Tibial nerve (tissue), 4 donors: ENCODE measurements around the gene WDTC1. TPM values are rescaled to one million over a fixed set of nuclear protein-coding genes. Genes with fewer than 3 reads are reported as not detected.
A peak's percentile ranks its signal among the peaks of the same experiment; 100 is the strongest.
"Not testable (repeated sequence)": the region's sequence is repeated elsewhere in the genome, so short reads cannot be mapped to it uniquely, and the experiment has no call there.

Experiments
- DNase-seq, 2 donors: peaks; one replicate each; pipeline ENCODE4 v3.0.0-alpha.2; 2019; ENCODE audit warnings: low spot score in 2 of 2
- H3K27ac ChIP-seq, 4 donors: fragments of 200-600 bp; sonication (generic) in 3 of 4; one replicate each; pipeline ENCODE4 v1.5.1; 2017 to 2019; ENCODE audit warnings: mild to moderate bottlenecking in 1 of 4
- H3K27me3 ChIP-seq, 2 donors: fragments of 200-600 bp; sonication (generic) in 1 of 2; one replicate each; pipeline versions ENCODE4 v1.5.1 to v1.6.0; 2017 to 2019
- H3K36me3 ChIP-seq, 3 donors: fragments of 200-600 bp; sonication (generic); one replicate each; pipeline ENCODE4 v1.5.1; 2018 to 2019
- H3K4me1 ChIP-seq, 4 donors: fragments of 200-600 bp; sonication (generic) in 3 of 4; one replicate each; pipeline ENCODE4 v1.5.1; 2017 to 2019
- H3K4me3 ChIP-seq, 4 donors: fragments of 200-600 bp; sonication (generic) in 3 of 4; one replicate each; pipeline ENCODE4 v1.5.1; 2017 to 2019; ENCODE audit warnings: mild to moderate bottlenecking in 1 of 4, moderate library complexity in 1 of 4
- H3K9me3 ChIP-seq, 4 donors: fragments of 200-600 bp; sonication (generic) in 3 of 4; one replicate each; pipeline ENCODE4 v1.5.1; 2017 to 2019
- EP300 ChIP-seq, 2 donors: sonication (generic); formaldehyde crosslinking; IDR thresholded peaks; one replicate each; pipeline ENCODE4 v1.6.1; 2017; ENCODE audit warnings: antibody characterized with exemption in 2 of 2, mild to moderate bottlenecking in 1 of 2
- POLR2A ChIP-seq, 2 donors: fragments of 450-650 bp; IDR thresholded peaks; one replicate each; pipeline ENCODE4 v1.6.1; 2017; ENCODE audit warnings: antibody characterized with exemption in 2 of 2, mild to moderate bottlenecking in 2 of 2, moderate library complexity in 2 of 2
- WGBS, 2 donors: methylation state at CpG; one replicate each; pipeline ENCODE4 v1.1.5; 2018; 5-methylcytosine and 5-hydroxymethylcytosine counted together
- total RNA-seq, 4 donors: library from RNA; depleted of rRNA; stranded (reverse); fragments of >200 nt; gene quantifications; one replicate each; pipeline ENCODE4 v1.1.0, GENCODE V29; 2016
- TF ChIP-seq, protein P1 (sequence below), 5 experiments: fragments of 200-600 bp in 3 of 5; fragments of 450-650 bp in 2 of 5; sonication (generic) in 3 of 5; IDR thresholded peaks; one replicate each; pipeline ENCODE4 v1.5.1; 2016 to 2019; ENCODE audit warnings: antibody characterized with exemption in 5 of 5, mild to moderate bottlenecking in 3 of 5, moderate library complexity in 2 of 5

Gene WDTC1, protein sequence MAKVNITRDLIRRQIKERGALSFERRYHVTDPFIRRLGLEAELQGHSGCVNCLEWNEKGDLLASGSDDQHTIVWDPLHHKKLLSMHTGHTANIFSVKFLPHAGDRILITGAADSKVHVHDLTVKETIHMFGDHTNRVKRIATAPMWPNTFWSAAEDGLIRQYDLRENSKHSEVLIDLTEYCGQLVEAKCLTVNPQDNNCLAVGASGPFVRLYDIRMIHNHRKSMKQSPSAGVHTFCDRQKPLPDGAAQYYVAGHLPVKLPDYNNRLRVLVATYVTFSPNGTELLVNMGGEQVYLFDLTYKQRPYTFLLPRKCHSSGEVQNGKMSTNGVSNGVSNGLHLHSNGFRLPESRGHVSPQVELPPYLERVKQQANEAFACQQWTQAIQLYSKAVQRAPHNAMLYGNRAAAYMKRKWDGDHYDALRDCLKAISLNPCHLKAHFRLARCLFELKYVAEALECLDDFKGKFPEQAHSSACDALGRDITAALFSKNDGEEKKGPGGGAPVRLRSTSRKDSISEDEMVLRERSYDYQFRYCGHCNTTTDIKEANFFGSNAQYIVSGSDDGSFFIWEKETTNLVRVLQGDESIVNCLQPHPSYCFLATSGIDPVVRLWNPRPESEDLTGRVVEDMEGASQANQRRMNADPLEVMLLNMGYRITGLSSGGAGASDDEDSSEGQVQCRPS
- 10 to 100 TPM; 33.0 to 51.0 (median 38.4) TPM for total RNA-seq

DNA sequence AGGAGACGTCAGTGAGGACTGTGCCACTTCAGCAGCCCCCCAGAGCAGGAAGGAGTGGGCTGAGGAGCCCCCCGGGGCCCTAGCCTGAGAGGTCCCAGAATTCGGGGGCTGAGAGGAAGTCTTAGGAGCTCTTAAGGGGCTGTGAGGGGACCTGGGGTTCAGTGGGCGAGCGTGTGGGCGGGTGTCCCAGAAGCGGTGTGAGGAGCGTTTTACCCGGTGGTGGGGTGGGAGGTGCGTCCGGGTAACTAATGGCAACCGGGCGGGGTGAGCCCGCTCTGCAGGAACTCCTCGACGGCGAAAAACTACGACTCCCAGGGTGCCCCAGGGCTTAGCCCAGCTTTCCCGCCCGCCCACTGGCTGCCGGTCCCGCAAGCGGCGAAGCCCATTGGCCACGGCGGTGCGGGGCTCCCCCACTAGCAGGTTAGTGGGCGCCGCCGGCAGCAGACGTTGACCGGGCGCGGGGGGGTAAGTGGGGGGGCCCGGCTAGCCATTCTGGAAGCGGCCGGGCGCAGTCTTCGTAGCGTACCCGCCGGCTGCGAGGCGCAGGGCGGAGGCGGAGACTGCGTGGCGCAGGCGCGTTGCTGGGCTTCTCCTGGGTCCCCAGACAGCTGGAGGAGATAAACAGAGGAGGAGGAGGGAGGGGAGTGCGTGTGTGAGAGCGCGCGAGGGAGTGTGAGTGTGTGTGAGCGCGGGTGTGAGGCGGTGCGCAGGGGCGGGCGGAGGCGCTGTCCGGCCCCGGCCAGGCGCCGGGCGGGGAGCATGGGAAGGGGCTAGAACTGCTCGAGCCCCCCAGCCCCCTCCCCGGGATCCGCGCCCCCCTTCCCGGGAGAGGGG lies at the start of gene WDTC1:
Gene WDTC1, plus strand, starts transcription at position 584 of the 834 bp plus-strand sequence. CDS start 26,423 bp downstream, outside the sequence.
- Histone ChIP-seq H3K36me3 (no peaks in the 10 kb centered on the region), H3K27ac (peak within 1 kb of the TSS; percentile 76 to 94 (median 86)), H3K4me1 (peaks cover 0 to 36% (median 12%) of the 10 kb centered on the region in 4 donors), H3K4me3 (peak within 1 kb of the TSS; percentile 70 to 84 (median 72)), H3K27me3 (no peaks in the 10 kb centered on the region), H3K9me3 (no peaks in the 10 kb centered on the region)
- 1% methylated on average over 43 to 50 of the region's 71 CpGs for WGBS, 2 donors
- TF ChIP-seq EP300 (IDR thresholded peaks at IDR 0.05): peak; percentile 80 to 81
- TF ChIP-seq, protein P1, sequence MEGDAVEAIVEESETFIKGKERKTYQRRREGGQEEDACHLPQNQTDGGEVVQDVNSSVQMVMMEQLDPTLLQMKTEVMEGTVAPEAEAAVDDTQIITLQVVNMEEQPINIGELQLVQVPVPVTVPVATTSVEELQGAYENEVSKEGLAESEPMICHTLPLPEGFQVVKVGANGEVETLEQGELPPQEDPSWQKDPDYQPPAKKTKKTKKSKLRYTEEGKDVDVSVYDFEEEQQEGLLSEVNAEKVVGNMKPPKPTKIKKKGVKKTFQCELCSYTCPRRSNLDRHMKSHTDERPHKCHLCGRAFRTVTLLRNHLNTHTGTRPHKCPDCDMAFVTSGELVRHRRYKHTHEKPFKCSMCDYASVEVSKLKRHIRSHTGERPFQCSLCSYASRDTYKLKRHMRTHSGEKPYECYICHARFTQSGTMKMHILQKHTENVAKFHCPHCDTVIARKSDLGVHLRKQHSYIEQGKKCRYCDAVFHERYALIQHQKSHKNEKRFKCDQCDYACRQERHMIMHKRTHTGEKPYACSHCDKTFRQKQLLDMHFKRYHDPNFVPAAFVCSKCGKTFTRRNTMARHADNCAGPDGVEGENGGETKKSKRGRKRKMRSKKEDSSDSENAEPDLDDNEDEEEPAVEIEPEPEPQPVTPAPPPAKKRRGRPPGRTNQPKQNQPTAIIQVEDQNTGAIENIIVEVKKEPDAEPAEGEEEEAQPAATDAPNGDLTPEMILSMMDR (IDR thresholded peaks at IDR 0.05): peak in 1 of 5 experiments; percentile 37
- peak in 1 of 2 donors; percentile 82 for TF ChIP-seq POLR2A (IDR thresholded peaks at IDR 0.05)
- peak; percentile 92 for DNase-seq

DNA sequence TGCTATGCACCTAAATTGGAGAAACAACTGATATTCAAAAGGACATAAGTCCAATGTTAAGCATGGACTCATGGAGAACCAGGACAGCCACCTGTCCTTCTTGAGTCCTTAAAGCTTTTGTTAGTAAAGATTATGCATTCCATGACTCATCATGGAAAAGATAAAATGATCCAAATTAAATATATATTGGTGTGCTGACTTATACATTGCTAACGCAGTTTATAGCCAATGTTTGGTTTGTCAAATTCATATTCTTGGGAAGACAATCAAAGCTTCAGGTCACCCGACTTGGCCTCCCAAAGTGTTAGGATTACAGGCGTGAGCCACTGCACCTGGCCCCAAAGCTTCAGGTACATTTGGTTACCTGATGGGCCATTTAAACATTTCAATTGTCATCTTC lies 49.8 kb upstream of the WDTC1 start:
- H3K4me1 ChIP-seq, H3K27ac ChIP-seq, DNase-seq, H3K4me3 ChIP-seq, H3K27me3 ChIP-seq, H3K36me3 ChIP-seq: not testable (repeated sequence)
- peaks cover 0 to 19% (median 0%) of the 10 kb centered on the region in 4 donors for H3K9me3 ChIP-seq
- 72 to 89% methylated on average over 3 of the region's 3 CpGs for WGBS, 2 donors

DNA sequence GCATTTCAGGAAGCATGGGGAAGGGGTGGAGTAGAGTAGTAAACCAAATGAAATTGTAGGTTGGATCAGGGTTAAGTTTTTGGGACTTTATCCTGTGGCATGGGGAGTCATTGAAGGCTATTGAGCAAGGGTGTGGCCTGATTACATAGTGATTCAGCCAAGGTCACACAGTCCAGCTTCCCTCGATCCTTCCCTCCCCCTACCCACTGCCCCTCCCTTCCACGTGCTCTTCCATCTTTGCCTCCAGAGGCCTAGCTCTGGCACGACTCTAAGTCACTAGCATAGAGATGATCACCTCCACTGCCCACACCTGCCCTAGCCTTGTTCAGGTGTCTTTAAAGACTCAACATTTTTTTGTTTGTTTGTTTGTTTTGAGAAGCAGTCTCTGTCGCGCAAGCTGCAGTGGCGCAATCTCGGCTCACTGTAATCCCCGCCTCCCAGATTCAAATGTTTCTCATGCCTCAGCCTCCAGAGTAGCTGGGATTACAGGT lies 42.3 kb upstream of the WDTC1 start:
- no peaks in the 10 kb centered on the region for H3K9me3 ChIP-seq
- no peaks in the 10 kb centered on the region for H3K4me1 ChIP-seq
- no peak overlapping the region for H3K4me3 ChIP-seq
- TF ChIP-seq EP300 (IDR thresholded peaks at IDR 0.05) (no peak), POLR2A (IDR thresholded peaks at IDR 0.05) (no peak)
- TF ChIP-seq, protein P1 (IDR thresholded peaks at IDR 0.05): no peak
- DNase-seq: no peak
- no peaks in the 10 kb centered on the region for H3K27me3 ChIP-seq
- H3K36me3 ChIP-seq: no peaks in the 10 kb centered on the region
- WGBS, 2 donors: 68 to 72% methylated on average over 8 of the region's 8 CpGs
- H3K27ac ChIP-seq: peak overlapping the region in 1 of 4 donors; percentile 52

DNA sequence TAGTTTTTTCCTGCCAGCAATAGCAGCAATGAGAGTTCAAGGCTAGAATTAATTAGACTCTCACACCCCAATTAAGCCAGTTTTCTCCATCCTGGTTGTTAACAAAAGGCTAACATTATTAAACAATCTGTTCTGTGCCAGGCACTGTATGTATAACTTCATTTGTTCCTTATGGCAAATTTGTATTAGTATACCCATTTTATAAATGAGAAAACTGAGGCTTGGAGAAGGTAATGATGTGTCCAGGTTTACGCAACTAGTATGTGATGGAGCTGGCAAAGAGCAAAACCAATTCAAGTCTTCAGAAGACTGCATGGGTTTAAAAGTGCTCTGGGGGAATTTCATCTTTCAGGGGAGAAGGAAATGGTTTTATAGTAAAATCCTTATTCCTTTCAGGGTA lies 41.2 kb upstream of the WDTC1 start:
- Histone ChIP-seq H3K9me3 (no peaks in the 10 kb centered on the region), H3K4me1 (peaks cover 0 to 5% (median 0%) of the 10 kb centered on the region in 4 donors), H3K36me3 (no peaks in the 10 kb centered on the region), H3K4me3 (no peak overlapping the region), H3K27me3 (no peaks in the 10 kb centered on the region), H3K27ac (no peak overlapping the region)
- DNase-seq: no peak
- WGBS, 2 donors: 94 to 97% methylated on average over 1 of the region's 1 CpG
- TF ChIP-seq, protein P1 (IDR thresholded peaks at IDR 0.05): no peak
- TF ChIP-seq EP300 (IDR thresholded peaks at IDR 0.05) (no peak), POLR2A (IDR thresholded peaks at IDR 0.05) (no peak)

DNA sequence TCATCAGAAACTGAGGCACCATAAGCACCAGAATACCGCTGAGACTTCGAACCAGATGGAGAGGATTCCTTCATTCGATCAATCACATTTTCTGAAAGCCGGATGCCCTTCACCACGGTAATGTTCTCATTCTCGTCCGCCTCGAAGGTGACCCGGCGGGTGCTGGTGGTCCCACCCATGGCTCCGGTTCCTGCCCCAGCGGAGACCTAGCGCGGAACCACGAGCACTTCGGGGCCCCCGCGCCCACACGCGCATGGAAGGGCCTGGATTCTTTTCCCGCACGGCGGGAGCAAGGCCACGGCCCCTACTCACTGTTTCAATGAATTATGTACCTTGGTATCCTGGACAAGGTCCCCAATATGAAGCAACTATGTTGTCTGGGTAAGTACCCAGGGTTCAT lies 33.1 kb upstream of the WDTC1 start:
- H3K4me1 ChIP-seq: peaks cover 0 to 6% (median 0%) of the 10 kb centered on the region in 4 donors
- WGBS, 2 donors: 93 to 94% methylated on average over 24 of the region's 24 CpGs
- no peaks in the 10 kb centered on the region for H3K27me3 ChIP-seq
- H3K9me3 ChIP-seq: no peaks in the 10 kb centered on the region
- no peak for DNase-seq
- TF ChIP-seq, protein P1 (IDR thresholded peaks at IDR 0.05): no peak
- no peak for TF ChIP-seq POLR2A (IDR thresholded peaks at IDR 0.05)
- no peak for TF ChIP-seq EP300 (IDR thresholded peaks at IDR 0.05)
- no peak overlapping the region for H3K4me3 ChIP-seq
- H3K27ac ChIP-seq: no peak overlapping the region
- H3K36me3 ChIP-seq: no peaks in the 10 kb centered on the region
